ENCODE data around the gene ELMO1. TPM values are rescaled to one million over a fixed set of nuclear protein-coding genes. Genes with fewer than 3 reads are reported as not detected.

ELMO1 gene
- total and polyA plus RNA-seq, 2 of the 13 experiments (the other 11 are each of a cell fraction or from before 2014, with no cell fraction given) = 0.11 to 0.17 TPM

DNA sequence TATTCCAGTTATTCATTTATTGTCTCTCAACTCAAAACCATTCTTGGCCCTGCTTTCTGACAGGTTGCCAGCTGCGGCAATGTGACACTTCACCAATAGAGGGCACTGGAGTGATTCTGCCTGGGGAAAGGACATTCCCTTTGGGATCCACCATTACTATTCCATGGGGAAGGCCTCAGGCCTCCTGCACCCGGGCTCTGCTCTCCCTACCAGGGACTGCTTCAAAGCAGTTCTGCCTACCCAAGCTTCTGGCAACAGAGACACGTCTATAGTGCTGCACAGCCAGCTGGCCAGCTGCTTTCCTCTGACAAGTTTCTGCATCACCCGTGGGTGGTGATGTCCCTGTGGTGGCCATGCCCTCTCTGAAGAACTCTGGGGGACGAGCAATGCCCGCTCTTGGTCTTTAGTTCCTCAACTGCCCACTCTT is 163.8 kb downstream of the ELMO1 start:
- intact Hi-C loops (cut with micrococcal nuclease; ENCODE audit: unreplicated experiment) = loop anchor here (1.0 to 2.0 kb wide), 3 partner anchors 68 to 210 kb away; partner anchors contain the start of gene ELMO1
- DNase-seq (ENCODE audit: low spot score) = peak; percentile 16
- ChIA-PET POLR2A (interaction anchor here (0.7 kb wide), 1 partner anchor 496 kb away, joined by 3 read pairs; no protein-coding TSS in a partner anchor), CTCF (ENCODE audit: low intra/inter-chr PET ratio, low total read pairs) (interaction anchor here (0.9 to 1.9 kb wide), 5 partner anchors 68 to 226 kb away, joined by 3 to 6 read pairs (median 3); partner anchors contain the start of gene ELMO1)
- H3K9ac ChIP-seq (ENCODE audit: insufficient read depth, low read depth, low read length) = no peak overlapping the region
- no peak overlapping the region for H3K27ac ChIP-seq (ENCODE audit: extremely low read length, insufficient read depth, low read length)
- no peaks in the 10 kb centered on the region for H3K36me3 ChIP-seq (replicated peaks in 1 of 2; ENCODE audit: control insufficient read depth in 1 of 2, insufficient read depth in 2 of 2, low read length in 2 of 2)
- no peak overlapping the region for H3K4me2 ChIP-seq (ENCODE audit: low read depth, low read length)
- peak; percentile 67 for FAIRE-seq
- no peaks in the 10 kb centered on the region for H3K27me3 ChIP-seq (ENCODE audit: control insufficient read depth in 1 of 2, insufficient read depth in 2 of 2, low read length in 2 of 2)
- H3K4me1 ChIP-seq (ENCODE audit: insufficient read depth, low read length) = no peaks in the 10 kb centered on the region
- H3K4me3 ChIP-seq (replicated peaks in 1 of 3; ENCODE audit: insufficient read depth in 1 of 3, low read depth in 2 of 3, low read length in 3 of 3) = no peak overlapping the region
- peak; percentile 83 for ATAC-seq
- TF ChIP-seq ELF3 (CRISPR knock-in tag; IDR thresholded peaks at IDR 0.05) (no peak), IRX3 (CRISPR knock-in tag; IDR thresholded peaks at IDR 0.05; ENCODE audit: borderline replicate concordance, low read depth) (no peak), RAD21 (CRISPR knock-in tag; IDR thresholded peaks at IDR 0.05) (peak; percentile 48; the same call in 1 of the 2 replicates), ZFP1 (CRISPR knock-in tag; IDR thresholded peaks at IDR 0.05) (no peak), YY1 (IDR thresholded peaks at IDR 0.05; ENCODE audit: insufficient read depth, insufficient replicate concordance, low read depth, low read length) (peak; percentile 43), STAG1 (CRISPR knock-in tag; IDR thresholded peaks at IDR 0.05) (peak; percentile 83), ZNF747 (CRISPR knock-in tag; IDR thresholded peaks at IDR 0.05; ENCODE audit: borderline replicate concordance) (no peak), ZNF350 (CRISPR knock-in tag; IDR thresholded peaks at IDR 0.05; ENCODE audit: borderline replicate concordance, low read depth) (no peak), XRCC5 (optimal IDR thresholded peaks at IDR 0.05; ENCODE audit: low read length) (peak; percentile 45), SMC3 (IDR thresholded peaks at IDR 0.05; ENCODE audit: low read length) (peak; percentile 68; the same call in 1 of the 2 replicates)
- TF ChIP-seq, protein P1, sequence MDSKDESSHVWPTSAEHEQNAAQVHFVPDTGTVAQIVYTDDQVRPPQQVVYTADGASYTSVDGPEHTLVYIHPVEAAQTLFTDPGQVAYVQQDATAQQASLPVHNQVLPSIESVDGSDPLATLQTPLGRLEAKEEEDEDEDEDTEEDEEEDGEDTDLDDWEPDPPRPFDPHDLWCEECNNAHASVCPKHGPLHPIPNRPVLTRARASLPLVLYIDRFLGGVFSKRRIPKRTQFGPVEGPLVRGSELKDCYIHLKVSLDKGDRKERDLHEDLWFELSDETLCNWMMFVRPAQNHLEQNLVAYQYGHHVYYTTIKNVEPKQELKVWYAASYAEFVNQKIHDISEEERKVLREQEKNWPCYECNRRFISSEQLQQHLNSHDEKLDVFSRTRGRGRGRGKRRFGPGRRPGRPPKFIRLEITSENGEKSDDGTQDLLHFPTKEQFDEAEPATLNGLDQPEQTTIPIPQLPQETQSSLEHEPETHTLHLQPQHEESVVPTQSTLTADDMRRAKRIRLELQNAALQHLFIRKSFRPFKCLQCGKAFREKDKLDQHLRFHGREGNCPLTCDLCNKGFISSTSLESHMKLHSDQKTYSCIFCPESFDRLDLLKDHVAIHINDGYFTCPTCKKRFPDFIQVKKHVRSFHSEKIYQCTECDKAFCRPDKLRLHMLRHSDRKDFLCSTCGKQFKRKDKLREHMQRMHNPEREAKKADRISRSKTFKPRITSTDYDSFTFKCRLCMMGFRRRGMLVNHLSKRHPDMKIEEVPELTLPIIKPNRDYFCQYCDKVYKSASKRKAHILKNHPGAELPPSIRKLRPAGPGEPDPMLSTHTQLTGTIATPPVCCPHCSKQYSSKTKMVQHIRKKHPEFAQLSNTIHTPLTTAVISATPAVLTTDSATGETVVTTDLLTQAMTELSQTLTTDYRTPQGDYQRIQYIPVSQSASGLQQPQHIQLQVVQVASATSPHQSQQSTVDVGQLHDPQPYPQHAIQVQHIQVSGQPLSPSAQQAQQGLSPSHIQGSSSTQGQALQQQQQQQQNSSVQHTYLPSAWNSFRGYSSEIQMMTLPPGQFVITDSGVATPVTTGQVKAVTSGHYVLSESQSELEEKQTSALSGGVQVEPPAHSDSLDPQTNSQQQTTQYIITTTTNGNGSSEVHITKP (CRISPR knock-in tag; IDR thresholded peaks at IDR 0.05; ENCODE audit: low read depth) = no peak
- TF ChIP-seq, protein P2, sequence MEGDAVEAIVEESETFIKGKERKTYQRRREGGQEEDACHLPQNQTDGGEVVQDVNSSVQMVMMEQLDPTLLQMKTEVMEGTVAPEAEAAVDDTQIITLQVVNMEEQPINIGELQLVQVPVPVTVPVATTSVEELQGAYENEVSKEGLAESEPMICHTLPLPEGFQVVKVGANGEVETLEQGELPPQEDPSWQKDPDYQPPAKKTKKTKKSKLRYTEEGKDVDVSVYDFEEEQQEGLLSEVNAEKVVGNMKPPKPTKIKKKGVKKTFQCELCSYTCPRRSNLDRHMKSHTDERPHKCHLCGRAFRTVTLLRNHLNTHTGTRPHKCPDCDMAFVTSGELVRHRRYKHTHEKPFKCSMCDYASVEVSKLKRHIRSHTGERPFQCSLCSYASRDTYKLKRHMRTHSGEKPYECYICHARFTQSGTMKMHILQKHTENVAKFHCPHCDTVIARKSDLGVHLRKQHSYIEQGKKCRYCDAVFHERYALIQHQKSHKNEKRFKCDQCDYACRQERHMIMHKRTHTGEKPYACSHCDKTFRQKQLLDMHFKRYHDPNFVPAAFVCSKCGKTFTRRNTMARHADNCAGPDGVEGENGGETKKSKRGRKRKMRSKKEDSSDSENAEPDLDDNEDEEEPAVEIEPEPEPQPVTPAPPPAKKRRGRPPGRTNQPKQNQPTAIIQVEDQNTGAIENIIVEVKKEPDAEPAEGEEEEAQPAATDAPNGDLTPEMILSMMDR (CRISPR knock-in tag; IDR thresholded peaks at IDR 0.05) = peak; percentile 83
- TF ChIP-seq, protein P3, sequence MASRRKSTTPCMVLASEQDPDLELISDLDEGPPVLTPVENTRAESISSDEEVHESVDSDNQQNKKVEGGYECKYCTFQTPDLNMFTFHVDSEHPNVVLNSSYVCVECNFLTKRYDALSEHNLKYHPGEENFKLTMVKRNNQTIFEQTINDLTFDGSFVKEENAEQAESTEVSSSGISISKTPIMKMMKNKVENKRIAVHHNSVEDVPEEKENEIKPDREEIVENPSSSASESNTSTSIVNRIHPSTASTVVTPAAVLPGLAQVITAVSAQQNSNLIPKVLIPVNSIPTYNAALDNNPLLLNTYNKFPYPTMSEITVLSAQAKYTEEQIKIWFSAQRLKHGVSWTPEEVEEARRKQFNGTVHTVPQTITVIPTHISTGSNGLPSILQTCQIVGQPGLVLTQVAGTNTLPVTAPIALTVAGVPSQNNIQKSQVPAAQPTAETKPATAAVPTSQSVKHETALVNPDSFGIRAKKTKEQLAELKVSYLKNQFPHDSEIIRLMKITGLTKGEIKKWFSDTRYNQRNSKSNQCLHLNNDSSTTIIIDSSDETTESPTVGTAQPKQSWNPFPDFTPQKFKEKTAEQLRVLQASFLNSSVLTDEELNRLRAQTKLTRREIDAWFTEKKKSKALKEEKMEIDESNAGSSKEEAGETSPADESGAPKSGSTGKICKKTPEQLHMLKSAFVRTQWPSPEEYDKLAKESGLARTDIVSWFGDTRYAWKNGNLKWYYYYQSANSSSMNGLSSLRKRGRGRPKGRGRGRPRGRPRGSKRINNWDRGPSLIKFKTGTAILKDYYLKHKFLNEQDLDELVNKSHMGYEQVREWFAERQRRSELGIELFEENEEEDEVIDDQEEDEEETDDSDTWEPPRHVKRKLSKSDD (CRISPR knock-in tag; IDR thresholded peaks at IDR 0.05; ENCODE audit: low read depth) = no peak
- no peaks in the 10 kb centered on the region for H3K79me2 ChIP-seq (ENCODE audit: insufficient read depth, low read length)
- H2AFZ ChIP-seq (ENCODE audit: low read length) = no peak overlapping the region
- H4K20me1 ChIP-seq (ENCODE audit: insufficient read depth, low read length) = no peaks in the 10 kb centered on the region
- H3K9me3 ChIP-seq (ENCODE audit: low read length) = no peaks in the 10 kb centered on the region
- in situ Hi-C loops (cut with HindIII; ENCODE audit: extremely low pct_ligation_motif_present, low pct_unique_long_range_greater_than_20kb) = loop anchor here (10.0 kb wide), 1 partner anchor 230 kb away; no protein-coding TSS in a partner anchor
- WGBS (ENCODE audit: low lambda C conversion rate) = 69% methylated on average over 4 of the region's 6 CpGs
- BruUV-seq (replicated peaks) = no TSS peak

All from HepG2 (cell line).